Sigmoid colon (tissue), 7 donors: ENCODE results near the gene CNPY1. TPM values are rescaled to one million over a fixed set of nuclear protein-coding genes. Genes with fewer than 3 reads are reported as not detected.

ENCODE experiments used
- DNase-seq: peaks from one replicate; pipeline ENCODE4 v3.0.0-alpha.2; 2019
- H3K27ac ChIP-seq, 4 donors: fragments of 200-600 bp; sonication (generic); one replicate each; pipeline ENCODE4 v1.5.1; 2016 to 2019; ENCODE audit warnings: mild to moderate bottlenecking in 1 of 4
- H3K27me3 ChIP-seq, 3 donors: fragments of 200-600 bp; sonication (generic); one replicate each; pipeline ENCODE4 v1.5.1; 2019; ENCODE audit warnings: mild to moderate bottlenecking in 1 of 3
- H3K36me3 ChIP-seq, 4 donors: fragments of 200-600 bp; sonication (generic); one replicate each; pipeline ENCODE4 v1.5.1; 2016 to 2019
- H3K4me1 ChIP-seq, 4 donors: fragments of 200-600 bp; sonication (generic); one replicate each; pipeline ENCODE4 v1.5.1; 2017 to 2019
- H3K4me3 ChIP-seq, 4 donors: fragments of 200-600 bp; sonication (generic); one replicate each; pipeline ENCODE4 v1.5.1; 2017 to 2019; ENCODE audit warnings: mild to moderate bottlenecking in 2 of 4, moderate library complexity in 1 of 4
- H3K9me3 ChIP-seq, 4 donors: fragments of 200-600 bp in 3 of 4; sonication (generic) in 3 of 4; one replicate each; pipeline versions ENCODE4 v1.5.1 to v1.6.1; 2013 to 2019
- EP300 ChIP-seq, 4 donors: sonication (generic); formaldehyde crosslinking; IDR thresholded peaks; one replicate each; pipeline ENCODE4 v1.6.1; 2017; ENCODE audit warnings: antibody characterized with exemption in 4 of 4
- POLR2A ChIP-seq, 2 donors: fragments of 450-650 bp; IDR thresholded peaks; one replicate each; pipeline ENCODE4 v1.6.1; 2016; ENCODE audit warnings: antibody characterized with exemption in 2 of 2, mild to moderate bottlenecking in 2 of 2, moderate library complexity in 2 of 2
- POLR2AphosphoS5 ChIP-seq, 4 donors: sonication (generic); formaldehyde crosslinking; IDR thresholded peaks; one replicate each; pipeline ENCODE4 v1.6.1; 2017; ENCODE audit warnings: antibody characterized with exemption in 4 of 4
- whole genome bisulfite sequencing, 2 donors: extraction: QIAGEN DNeasy Blood & Tissue Kit; methylation state at CpG; one replicate each; pipeline ENCODE4 v1.1.7; 2013; 5-methylcytosine and 5-hydroxymethylcytosine counted together
- intact Hi-C: fragments of 100-400 bp; cut with DNase I; formaldehyde crosslinking; loops from one replicate; pipeline ENCODE4 v1.15.1; 2023
- polyA plus RNA-seq, 3 donors: library from polyadenylated mRNA; stranded (reverse); fragments of 200-250 nt; gene quantifications; one replicate each; pipeline ENCODE4 v1.2.3, GENCODE V29; 2013
- total RNA-seq, 4 donors: library from RNA; depleted of rRNA; stranded (reverse); fragments of >200 nt; gene quantifications; one replicate each; pipeline ENCODE4 v1.1.0, GENCODE V29; 2016
- TF ChIP-seq, protein P1 (sequence below), 4 experiments: fragments of 450-650 bp in 3 of 4; fragments of 200-600 bp in 1 of 4; IDR thresholded peaks; one replicate each; pipeline ENCODE4 v1.5.1; 2016 to 2019; ENCODE audit warnings: antibody characterized with exemption in 4 of 4, mild to moderate bottlenecking in 3 of 4, moderate library complexity in 2 of 4
- donor health status: healthy with polysubstance abuse.
- donor health status: Bipolar disorder and iron deficiency.
- donor health status: healthy.

The CNPY1 gene
- total and polyA plus RNA-seq, 7 donors = not detected

DNA sequence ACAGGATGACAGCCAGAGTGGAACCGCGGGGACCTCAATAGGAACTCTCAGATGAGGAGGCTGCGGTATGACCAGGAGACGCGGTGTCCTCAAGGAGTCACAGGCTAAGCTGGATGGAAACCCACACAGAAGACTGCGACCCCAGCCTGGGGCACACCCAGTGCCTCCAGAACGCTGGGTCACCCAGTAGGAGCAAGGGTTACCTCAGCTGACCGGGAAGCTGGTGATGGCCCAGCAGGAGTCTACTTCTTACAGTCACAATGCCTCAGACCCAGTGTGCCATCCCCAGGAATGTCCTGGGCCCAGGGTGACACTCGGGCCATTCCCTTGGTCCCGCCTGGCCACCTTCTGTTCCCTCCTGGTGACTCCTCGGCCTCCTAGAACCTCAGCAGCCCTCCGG, 29.9 kb downstream of the CNPY1 start:
- H3K9me3 ChIP-seq = no peaks in the 10 kb centered on the region
- WGBS, 2 donors = 82 to 86% methylated on average over 12 of the region's 12 CpGs
- peaks cover 1 to 94% (median 45%) of the 10 kb centered on the region in 3 donors for H3K27me3 ChIP-seq
- H3K4me1 ChIP-seq = no peaks in the 10 kb centered on the region
- H3K27ac ChIP-seq = no peak overlapping the region
- no peak overlapping the region for H3K4me3 ChIP-seq
- TF ChIP-seq POLR2AphosphoS5 (IDR thresholded peaks at IDR 0.05) (no peak), EP300 (IDR thresholded peaks at IDR 0.05) (no peak), POLR2A (IDR thresholded peaks at IDR 0.05) (no peak)
- TF ChIP-seq, protein P1, sequence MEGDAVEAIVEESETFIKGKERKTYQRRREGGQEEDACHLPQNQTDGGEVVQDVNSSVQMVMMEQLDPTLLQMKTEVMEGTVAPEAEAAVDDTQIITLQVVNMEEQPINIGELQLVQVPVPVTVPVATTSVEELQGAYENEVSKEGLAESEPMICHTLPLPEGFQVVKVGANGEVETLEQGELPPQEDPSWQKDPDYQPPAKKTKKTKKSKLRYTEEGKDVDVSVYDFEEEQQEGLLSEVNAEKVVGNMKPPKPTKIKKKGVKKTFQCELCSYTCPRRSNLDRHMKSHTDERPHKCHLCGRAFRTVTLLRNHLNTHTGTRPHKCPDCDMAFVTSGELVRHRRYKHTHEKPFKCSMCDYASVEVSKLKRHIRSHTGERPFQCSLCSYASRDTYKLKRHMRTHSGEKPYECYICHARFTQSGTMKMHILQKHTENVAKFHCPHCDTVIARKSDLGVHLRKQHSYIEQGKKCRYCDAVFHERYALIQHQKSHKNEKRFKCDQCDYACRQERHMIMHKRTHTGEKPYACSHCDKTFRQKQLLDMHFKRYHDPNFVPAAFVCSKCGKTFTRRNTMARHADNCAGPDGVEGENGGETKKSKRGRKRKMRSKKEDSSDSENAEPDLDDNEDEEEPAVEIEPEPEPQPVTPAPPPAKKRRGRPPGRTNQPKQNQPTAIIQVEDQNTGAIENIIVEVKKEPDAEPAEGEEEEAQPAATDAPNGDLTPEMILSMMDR (IDR thresholded peaks at IDR 0.05) = no peak
- intact Hi-C loops = no loop called here
- no peak for DNase-seq
- no peaks in the 10 kb centered on the region for H3K36me3 ChIP-seq

DNA sequence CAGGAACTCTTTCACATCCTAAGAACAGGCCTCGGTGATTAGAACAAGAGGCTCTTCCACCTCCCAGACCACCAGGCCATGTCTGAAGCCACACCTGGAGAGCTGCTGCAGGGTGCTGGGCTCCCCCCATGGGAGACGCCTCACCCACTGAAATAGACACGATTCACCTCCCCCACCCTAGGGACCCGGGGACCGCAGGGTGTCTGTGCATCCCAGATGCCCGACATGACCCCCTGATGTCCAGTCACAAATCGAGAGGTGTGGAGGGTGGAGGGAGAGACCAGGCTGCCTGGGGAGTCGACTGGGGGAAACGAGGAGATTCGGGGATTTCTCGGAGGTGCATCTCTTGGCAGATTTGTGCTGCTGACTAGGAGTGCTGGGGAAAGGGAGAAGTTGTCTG, 31.0 kb downstream of the CNPY1 start:
- WGBS, 2 donors = 73 to 74% methylated on average over 11 of the region's 11 CpGs
- no peak overlapping the region for H3K27ac ChIP-seq
- DNase-seq = no peak
- no peak for TF ChIP-seq POLR2A (IDR thresholded peaks at IDR 0.05)
- no peak for TF ChIP-seq POLR2AphosphoS5 (IDR thresholded peaks at IDR 0.05)
- TF ChIP-seq EP300 (IDR thresholded peaks at IDR 0.05) = no peak
- TF ChIP-seq, protein P1 (IDR thresholded peaks at IDR 0.05) = no peak
- H3K9me3 ChIP-seq = no peaks in the 10 kb centered on the region
- H3K4me3 ChIP-seq = no peak overlapping the region
- H3K27me3 ChIP-seq = peaks cover 8 to 95% (median 56%) of the 10 kb centered on the region in 3 donors
- H3K36me3 ChIP-seq = no peaks in the 10 kb centered on the region
- intact Hi-C loops = no loop called here
- no peaks in the 10 kb centered on the region for H3K4me1 ChIP-seq

- Histone ChIP-seq H3K27me3 (peaks cover 18 to 99% (median 66%) of the 10 kb centered on the region in 3 donors), H3K4me3 (no peak overlapping the region), H3K36me3 (no peaks in the 10 kb centered on the region), H3K9me3 (no peaks in the 10 kb centered on the region), H3K27ac (no peak overlapping the region), H3K4me1 (peaks cover 0 to 8% (median 5%) of the 10 kb centered on the region in 4 donors)
- WGBS, 2 donors = 85 to 86% methylated on average over 8 of the region's 8 CpGs
- intact Hi-C loops = no loop called here
- DNase-seq = no peak
- TF ChIP-seq POLR2A (IDR thresholded peaks at IDR 0.05) (no peak), POLR2AphosphoS5 (IDR thresholded peaks at IDR 0.05) (no peak), EP300 (IDR thresholded peaks at IDR 0.05) (no peak)
- TF ChIP-seq, protein P1 (IDR thresholded peaks at IDR 0.05) = no peak
Observed at GRCh38 chr7:155514296-155514695, 32.1 kb downstream of the CNPY1 start.

DNA sequence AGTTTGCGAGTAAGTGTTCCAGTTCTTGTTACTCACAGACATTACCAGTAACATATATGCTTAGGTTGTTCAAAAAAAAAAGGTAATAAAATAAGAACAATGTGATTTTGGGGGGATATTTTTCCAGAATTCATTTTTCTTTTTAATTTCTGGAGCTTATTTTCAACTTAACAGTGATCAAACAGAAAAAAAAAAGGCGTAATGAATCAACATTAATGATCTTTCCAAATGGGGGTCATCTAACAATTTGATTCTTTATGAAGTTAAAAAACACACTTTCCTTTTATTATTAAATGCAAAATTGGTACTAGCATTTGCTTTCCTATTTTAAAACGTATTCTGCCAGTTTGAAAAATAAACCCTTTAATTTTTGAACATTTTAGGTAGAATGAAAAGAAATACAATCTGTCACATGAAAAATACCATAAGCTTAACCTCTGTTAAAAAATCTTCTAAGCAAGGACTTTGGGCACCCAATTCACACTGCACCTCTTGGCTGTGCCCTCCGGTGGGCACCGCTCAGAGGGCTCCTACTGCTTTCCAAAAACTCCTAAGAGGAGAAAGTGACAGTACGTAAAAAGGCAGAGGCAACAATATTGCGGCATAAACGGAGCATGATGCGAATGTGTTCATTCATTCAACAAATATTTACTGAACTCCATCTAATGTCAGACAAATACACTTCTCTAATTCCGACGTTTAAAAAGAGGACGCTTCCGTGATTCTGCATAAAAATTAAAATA, 32.6 kb downstream of the CNPY1 start:
- H3K36me3 ChIP-seq = no peaks in the 10 kb centered on the region
- H3K4me3 ChIP-seq = no peak overlapping the region
- H3K9me3 ChIP-seq = no peaks in the 10 kb centered on the region
- TF ChIP-seq POLR2A (IDR thresholded peaks at IDR 0.05) (no peak), POLR2AphosphoS5 (IDR thresholded peaks at IDR 0.05) (no peak), EP300 (IDR thresholded peaks at IDR 0.05) (no peak)
- TF ChIP-seq, protein P1 (IDR thresholded peaks at IDR 0.05) = no peak
- intact Hi-C loops = no loop called here
- 71 to 79% methylated on average over 13 of the region's 13 CpGs for WGBS, 2 donors
- H3K4me1 ChIP-seq = peaks cover 0 to 8% (median 5%) of the 10 kb centered on the region in 4 donors
- no peak for DNase-seq
- no peak overlapping the region for H3K27ac ChIP-seq
- H3K27me3 ChIP-seq = peaks cover 23 to 99% (median 72%) of the 10 kb centered on the region in 3 donors
